Posterior cingulate gyrus (tissue), 11 donors: Measurements from ENCODE around the gene IL36A.
A peak's percentile ranks its signal among the peaks of the same experiment; 100 is the strongest.

Source experiments
- DNase-seq, 10 donors: peaks; one replicate each; pipeline versions ENCODE4 v3.0.0 to v3.0.0-alpha.2; 2020 to 2021; ENCODE audit warnings: mixed read lengths in 3 of 10
- intact Hi-C: fragments of 100-400 bp; cut with DNase I; formaldehyde crosslinking; loops from one replicate; pipeline ENCODE4 v1.15.1; 2023

Gene IL36A

DNA sequence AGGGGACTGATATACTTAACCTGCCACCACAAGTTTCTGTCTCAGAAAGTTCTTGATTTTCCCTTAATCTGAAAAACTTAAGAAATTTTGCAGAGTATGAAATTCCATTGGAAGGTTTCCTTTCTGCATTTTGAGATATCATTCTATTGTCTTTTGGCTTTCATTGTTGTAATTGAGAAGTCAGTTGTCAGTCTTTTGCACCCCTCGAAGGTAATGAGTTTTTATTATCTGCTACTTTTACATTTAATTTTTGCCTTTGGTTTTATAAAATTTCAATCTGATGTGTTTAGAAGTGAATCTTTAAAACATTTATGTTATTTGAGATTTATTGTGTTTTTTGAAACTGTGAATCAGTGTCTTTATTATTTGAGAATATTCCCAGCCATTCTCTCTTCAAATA is 4.8 kb upstream of the IL36A start:
- intact Hi-C loops = no loop called here
- no peak for DNase-seq

DNA sequence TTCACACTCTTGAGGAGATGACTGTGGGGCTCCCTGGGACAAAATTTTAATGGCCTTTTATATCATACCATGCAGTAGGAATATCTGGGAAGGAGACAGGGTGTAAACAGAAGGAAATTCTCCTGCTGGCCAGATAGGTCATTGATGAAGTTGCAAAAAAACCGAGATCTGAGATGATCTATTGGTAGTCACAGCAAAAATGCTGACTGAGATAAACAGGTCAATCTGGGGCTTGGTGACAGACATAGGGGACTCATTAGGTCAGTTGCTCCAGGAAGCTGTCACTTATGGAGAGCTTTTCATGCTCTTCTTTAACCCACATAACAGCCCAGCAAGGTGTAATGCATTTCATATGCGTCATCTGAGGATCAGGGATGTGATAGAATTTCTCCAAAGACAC is 2.6 kb upstream of the IL36A start:
- DNase-seq = no peak
- intact Hi-C loops = no loop called here

DNA sequence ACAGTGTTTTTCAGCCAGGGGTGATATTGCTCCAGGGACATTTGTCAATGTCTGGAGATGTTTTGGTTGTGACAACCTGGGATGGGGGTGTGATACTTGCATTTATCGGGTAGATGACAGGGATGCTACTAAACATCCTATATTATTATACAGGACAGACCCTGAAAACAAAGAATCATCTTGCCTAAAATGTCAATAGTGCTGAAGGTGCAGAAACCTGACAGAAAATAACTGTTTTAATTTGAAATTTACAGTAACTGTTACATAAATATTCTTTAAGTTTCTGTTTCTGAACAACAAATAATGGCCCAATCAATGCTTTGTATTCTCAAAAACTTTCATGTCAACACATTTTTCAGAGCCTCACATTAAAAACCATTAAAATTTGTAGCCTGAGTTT is 2.0 kb downstream of the IL36A start:
- DNase-seq = no peak
- intact Hi-C loops = no loop called here

- no peak for DNase-seq
- intact Hi-C loops = no loop called here
These were observed 4.4 kb downstream of the IL36A start for GRCh38 chr2:113009622-113010021.

GRCh38 chr2:113010088-113010487 is 4.8 kb downstream of the IL36A start:
- no peak for DNase-seq
- intact Hi-C loops = no loop called here

GRCh38 chr2:113011108-113011507 is 5.8 kb downstream of the IL36A start:
- intact Hi-C loops = no loop called here
- no peak for DNase-seq

DNA sequence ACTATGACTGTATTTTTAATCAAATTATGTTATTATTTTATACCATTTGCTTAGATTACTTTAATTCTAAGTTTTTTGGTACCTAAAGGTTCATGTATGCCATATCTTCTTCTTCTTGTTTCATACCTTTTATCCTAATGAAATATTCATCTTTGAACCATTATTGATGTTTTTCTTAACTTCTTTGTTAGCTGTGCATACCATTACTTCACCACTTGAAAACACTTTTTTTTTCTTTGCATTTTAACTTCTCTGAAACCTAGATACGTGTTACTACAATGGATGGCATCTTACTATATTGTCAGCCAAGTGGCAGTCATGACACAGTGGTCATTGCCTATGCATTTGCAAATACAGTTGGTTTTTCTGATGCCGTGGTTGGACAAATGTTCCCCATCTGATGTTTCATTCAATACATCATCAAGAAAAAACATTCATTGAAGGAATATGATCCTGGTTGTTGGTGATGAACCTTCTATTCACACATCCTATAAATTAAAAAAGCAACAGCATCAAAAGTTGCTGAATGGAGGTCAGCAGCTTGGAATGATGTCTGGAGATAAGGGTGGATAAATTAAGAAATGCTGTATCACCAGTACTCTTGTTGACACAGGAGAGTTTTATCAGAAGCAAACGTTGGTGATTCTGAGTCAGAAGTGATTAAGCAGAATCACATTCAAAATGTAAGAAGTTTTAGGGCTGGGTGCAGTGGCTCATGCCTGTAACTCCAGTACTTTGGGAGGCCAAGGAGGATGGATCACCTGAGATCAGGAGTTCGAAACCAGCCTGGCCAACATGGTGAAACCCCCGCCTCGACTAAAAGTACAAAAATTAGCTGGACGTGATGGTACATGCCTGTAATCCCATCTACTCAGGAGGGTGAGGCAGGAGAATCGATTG is 7.4 kb downstream of the IL36A start:
- DNase-seq = no peak
- intact Hi-C loops = no loop called here

DNA sequence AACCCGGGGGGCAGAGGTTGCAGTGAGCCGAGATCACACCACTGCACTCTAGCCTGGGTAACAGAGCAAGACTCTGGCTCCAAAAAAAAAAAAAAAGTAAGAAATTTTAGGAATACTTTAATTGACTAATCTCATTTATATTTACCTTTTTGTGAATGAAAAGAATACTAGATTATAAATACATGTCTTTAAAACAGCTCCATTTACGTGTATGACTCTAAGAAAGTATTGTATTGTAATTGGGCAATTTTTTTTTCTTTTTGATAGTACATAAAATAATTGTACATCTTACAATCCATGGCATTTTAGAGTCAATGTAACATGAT is 8.0 kb downstream of the IL36A start:
- intact Hi-C loops = no loop called here
- no peak for DNase-seq

GRCh38 chr2:113014067-113014466 is 8.8 kb downstream of the IL36A start:
- intact Hi-C loops = no loop called here
- DNase-seq = no peak

DNA sequence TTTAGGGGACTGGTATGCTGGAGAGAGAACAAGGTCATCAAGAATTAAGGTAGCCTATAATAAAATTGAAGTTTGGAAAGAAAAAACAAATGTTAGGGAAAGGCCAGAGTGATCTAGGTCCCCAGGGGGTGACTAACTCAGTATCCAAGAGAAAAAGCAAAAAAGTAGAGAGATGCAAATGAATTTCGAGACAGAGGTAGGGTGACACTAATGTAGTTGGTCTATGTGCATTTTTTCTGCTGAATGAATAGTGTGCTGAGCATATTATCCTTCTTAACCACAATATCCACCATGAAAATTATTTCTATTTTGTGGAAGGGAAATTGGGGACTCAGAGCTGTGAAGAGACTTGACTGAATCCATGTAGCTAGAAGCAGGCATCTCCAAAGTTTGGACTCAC is 9.8 kb downstream of the IL36A start:
- DNase-seq = no peak
- intact Hi-C loops = no loop called here

- intact Hi-C loops = no loop called here
- no peak for DNase-seq
These were observed 10.4 kb downstream of the IL36A start for GRCh38 chr2:113015655-113016054.

DNA sequence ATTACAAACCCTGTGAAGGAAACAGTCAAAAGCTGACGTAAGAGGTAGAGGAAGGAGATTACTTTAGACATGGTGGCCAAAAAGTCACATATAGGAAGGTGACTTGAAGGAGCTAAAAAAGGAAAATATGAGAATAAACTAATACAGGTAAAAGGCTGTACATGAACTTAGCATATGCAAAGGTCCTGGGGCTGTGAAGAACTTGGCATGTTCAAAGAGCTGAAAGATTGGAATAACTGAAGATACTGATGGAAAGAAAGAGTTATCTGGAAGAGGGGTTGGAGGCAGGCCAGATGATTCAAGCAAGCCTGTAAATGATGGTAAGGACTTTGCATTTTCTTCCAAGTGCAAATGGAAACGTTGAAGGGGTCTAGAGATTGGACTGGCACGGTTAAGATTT is 13.2 kb downstream of the IL36A start:
- no peak for DNase-seq
- intact Hi-C loops = no loop called here

- no peak for DNase-seq
- intact Hi-C loops = no loop called here
These were observed 16.1 kb downstream of the IL36A start for GRCh38 chr2:113021312-113021711.

DNA sequence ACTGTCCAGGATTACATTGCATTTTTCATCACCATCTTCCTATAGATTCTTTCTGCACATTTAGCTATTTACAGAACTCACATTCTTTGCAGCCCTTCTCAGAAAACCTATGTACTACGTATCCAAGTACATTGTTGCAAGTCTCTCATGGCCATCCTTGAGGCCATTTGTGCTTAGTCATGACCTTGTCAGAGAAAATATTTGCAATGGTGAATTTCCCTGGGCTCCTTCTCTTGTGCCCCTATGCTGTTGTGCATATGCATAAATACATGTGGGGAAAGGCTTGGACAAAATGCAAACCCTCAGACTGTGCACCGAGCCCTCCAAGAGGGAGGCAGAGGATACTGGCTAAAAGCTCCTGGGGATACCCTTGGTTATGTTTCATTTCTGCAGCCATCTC is 19.5 kb downstream of the IL36A start:
- intact Hi-C loops = no loop called here
- DNase-seq = no peak

GRCh38 chr2:113025737-113026136 is 20.5 kb downstream of the IL36A start:
- no peak for DNase-seq
- intact Hi-C loops = no loop called here

DNA sequence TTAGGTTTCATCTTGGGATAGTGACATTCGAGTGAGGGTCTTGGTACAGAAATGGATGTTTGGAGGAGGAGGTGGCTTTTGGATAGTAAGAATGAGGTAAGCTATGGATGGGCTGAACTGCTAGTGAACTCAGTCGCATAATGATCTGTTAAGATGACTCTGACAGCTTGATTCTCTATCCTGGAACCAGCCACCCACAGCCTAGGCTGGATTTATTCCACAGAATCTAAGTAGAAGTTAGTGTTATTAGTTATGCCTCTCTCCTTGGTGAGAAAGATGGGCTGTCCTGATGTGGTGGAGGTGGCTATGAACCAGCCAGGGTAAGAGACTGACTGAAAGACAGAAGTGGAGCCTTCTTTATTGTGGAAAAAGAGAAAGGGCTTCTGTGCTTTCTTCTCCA is 22.4 kb downstream of the IL36A start:
- DNase-seq = no peak
- intact Hi-C loops = no loop called here

DNA sequence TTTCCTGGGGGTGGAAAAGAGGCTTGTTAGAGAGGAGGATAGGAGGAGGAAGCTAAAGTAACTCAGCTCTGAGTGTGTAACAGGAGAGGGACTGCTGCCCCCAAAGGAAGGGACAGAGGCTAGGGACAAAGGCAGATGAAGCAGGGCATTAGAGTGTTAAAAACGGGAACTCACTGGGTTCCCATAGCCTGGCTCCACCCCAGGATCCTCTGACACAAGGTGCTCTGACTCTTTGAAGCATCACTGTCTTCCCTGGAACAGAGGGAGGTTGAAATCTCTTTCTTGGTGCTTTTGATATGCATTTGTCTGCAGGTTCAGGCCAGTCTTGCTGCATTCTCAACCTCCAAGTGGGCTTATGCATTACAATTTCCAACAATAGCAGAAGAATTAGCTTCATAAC is 22.9 kb downstream of the IL36A start:
- intact Hi-C loops = no loop called here
- no peak for DNase-seq

- DNase-seq = no peak
- intact Hi-C loops = no loop called here
These were observed 27.5 kb downstream of the IL36A start for GRCh38 chr2:113032737-113033136.

GRCh38 chr2:113034016-113034415 is 28.8 kb downstream of the IL36A start:
- intact Hi-C loops = no loop called here
- no peak for DNase-seq

- intact Hi-C loops = no loop called here
- peak in 5 of 10 donors; percentile 13 to 82 (median 21) for DNase-seq
These were observed 31.5 kb downstream of the IL36A start for GRCh38 chr2:113036763-113037162.

DNA sequence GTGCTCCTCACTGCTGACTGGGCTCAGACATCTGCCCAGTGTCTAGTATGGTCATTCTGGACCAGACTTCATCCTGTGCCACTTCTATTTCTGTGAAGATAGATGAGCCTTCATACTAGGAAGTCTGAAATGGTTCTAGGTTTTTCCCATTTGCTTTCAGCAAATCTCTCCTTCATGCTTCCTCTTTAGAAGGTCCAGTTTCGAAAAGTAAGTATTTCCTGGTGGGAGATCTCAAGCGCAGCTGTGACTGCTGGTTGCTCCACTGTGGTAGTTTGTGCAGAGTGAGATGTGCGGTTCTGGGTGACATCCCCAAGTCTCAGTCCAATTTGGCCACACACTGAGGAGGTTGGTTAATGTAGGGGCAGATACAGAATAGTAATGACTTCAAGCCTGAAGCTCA is 33.0 kb downstream of the IL36A start:
- intact Hi-C loops = no loop called here
- DNase-seq = no peak

DNA sequence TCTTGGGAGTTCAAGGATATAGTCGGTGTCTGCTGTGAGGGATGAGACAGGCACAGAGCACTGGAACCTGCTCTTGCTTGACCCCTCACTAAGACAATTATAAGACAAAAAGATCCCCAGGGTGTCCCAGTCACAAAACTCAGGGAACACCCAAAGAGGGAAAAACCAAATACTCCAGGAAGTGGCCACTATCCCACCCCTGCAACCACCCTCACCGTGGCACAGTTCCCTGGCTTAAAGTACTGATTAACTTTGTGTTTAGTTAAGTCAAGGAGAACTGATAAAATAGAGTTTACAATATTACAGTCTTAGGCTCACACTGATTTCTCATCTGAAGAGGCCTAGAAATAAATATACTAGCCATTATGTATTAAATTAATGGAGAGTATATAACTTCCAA is 33.9 kb downstream of the IL36A start:
- intact Hi-C loops = no loop called here
- no peak for DNase-seq

GRCh38 chr2:113039719-113040118 is 34.5 kb downstream of the IL36A start:
- no peak for DNase-seq
- intact Hi-C loops = no loop called here
